Measurements from ENCODE around the gene RALGAPA1. TPM values are rescaled to one million over a fixed set of nuclear protein-coding genes. Genes with fewer than 3 reads are reported as not detected.

RALGAPA1 gene
- total RNA-seq, 1 experiment from 2014 or later = 31.7 TPM

GRCh38 chr14:35565871-35566464 lies 243.1 kb downstream of the RALGAPA1 start:
- no peaks in the 10 kb centered on the region for H3K27me3 Mint-ChIP-seq (ENCODE audit: low read depth)

More at GRCh38 chr14:35565871-35566464, 243.1 kb downstream of the RALGAPA1 start:
- Mint-ChIP-seq H3K4me1 (peaks cover 9% of the 10 kb centered on the region; the same call in 1 of the 2 replicates), H3K27ac (no peak overlapping the region), H3K36me3 (no peaks in the 10 kb centered on the region), H3K9me3 (no peaks in the 10 kb centered on the region), H3K4me3 (no peak overlapping the region)
- ATAC-seq (no peak), DNase-seq (ENCODE audit: low spot score) (no peak)
- ChIA-PET CTCF (no interaction called here), POLR2A (interaction anchor here (0.7 kb wide), 1 partner anchor 14 kb away, joined by 4 read pairs; no protein-coding TSS in a partner anchor)
- TF ChIP-seq ZNF396 (CRISPR knock-in tag; IDR thresholded peaks at IDR 0.05; ENCODE audit: borderline replicate concordance) (no peak), NR1H2 (CRISPR knock-in tag; IDR thresholded peaks at IDR 0.05) (no peak), ELF4 (CRISPR knock-in tag; IDR thresholded peaks at IDR 0.05; ENCODE audit: low read depth) (no peak), AR (CRISPR knock-in tag; IDR thresholded peaks at IDR 0.05) (no peak), OVOL2 (CRISPR knock-in tag; IDR thresholded peaks at IDR 0.05; ENCODE audit: borderline replicate concordance) (no peak), ATF1 (CRISPR knock-in tag; IDR thresholded peaks at IDR 0.05) (no peak), E2F4 (CRISPR knock-in tag; IDR thresholded peaks at IDR 0.05; ENCODE audit: borderline replicate concordance, low read depth) (no peak), RELA (CRISPR knock-in tag; IDR thresholded peaks at IDR 0.05; ENCODE audit: borderline replicate concordance) (no peak), HMGA2 (CRISPR knock-in tag; IDR thresholded peaks at IDR 0.05) (no peak), KAT7 (CRISPR knock-in tag; IDR thresholded peaks at IDR 0.05; ENCODE audit: borderline replicate concordance) (no peak), TEAD1 (CRISPR knock-in tag; IDR thresholded peaks at IDR 0.05) (no peak), TEAD4 (CRISPR knock-in tag; IDR thresholded peaks at IDR 0.05) (no peak), CREM (CRISPR knock-in tag; IDR thresholded peaks at IDR 0.05) (no peak), JAZF1 (CRISPR knock-in tag; IDR thresholded peaks at IDR 0.05) (no peak)
- TF ChIP-seq, protein P1, sequence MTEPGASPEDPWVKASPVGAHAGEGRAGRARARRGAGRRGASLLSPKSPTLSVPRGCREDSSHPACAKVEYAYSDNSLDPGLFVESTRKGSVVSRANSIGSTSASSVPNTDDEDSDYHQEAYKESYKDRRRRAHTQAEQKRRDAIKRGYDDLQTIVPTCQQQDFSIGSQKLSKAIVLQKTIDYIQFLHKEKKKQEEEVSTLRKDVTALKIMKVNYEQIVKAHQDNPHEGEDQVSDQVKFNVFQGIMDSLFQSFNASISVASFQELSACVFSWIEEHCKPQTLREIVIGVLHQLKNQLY (CRISPR knock-in tag; IDR thresholded peaks at IDR 0.05) = no peak
- TF ChIP-seq, protein P2, sequence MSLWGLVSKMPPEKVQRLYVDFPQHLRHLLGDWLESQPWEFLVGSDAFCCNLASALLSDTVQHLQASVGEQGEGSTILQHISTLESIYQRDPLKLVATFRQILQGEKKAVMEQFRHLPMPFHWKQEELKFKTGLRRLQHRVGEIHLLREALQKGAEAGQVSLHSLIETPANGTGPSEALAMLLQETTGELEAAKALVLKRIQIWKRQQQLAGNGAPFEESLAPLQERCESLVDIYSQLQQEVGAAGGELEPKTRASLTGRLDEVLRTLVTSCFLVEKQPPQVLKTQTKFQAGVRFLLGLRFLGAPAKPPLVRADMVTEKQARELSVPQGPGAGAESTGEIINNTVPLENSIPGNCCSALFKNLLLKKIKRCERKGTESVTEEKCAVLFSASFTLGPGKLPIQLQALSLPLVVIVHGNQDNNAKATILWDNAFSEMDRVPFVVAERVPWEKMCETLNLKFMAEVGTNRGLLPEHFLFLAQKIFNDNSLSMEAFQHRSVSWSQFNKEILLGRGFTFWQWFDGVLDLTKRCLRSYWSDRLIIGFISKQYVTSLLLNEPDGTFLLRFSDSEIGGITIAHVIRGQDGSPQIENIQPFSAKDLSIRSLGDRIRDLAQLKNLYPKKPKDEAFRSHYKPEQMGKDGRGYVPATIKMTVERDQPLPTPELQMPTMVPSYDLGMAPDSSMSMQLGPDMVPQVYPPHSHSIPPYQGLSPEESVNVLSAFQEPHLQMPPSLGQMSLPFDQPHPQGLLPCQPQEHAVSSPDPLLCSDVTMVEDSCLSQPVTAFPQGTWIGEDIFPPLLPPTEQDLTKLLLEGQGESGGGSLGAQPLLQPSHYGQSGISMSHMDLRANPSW (CRISPR knock-in tag; conservative IDR thresholded peaks at IDR 0.05; ENCODE audit: low read depth) = no peak
- TF ChIP-seq, protein P3, sequence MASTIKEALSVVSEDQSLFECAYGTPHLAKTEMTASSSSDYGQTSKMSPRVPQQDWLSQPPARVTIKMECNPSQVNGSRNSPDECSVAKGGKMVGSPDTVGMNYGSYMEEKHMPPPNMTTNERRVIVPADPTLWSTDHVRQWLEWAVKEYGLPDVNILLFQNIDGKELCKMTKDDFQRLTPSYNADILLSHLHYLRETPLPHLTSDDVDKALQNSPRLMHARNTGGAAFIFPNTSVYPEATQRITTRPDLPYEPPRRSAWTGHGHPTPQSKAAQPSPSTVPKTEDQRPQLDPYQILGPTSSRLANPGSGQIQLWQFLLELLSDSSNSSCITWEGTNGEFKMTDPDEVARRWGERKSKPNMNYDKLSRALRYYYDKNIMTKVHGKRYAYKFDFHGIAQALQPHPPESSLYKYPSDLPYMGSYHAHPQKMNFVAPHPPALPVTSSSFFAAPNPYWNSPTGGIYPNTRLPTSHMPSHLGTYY (CRISPR knock-in tag; IDR thresholded peaks at IDR 0.05) = no peak

Data from WTC11 (cell line).